LoVo (cell line): ENCODE measurements around the gene EME1.

Source experiments
- DNase-seq: peaks from one replicate; pipeline ENCODE4 v3.0.0-alpha.2; 2016; ENCODE audit warnings: low spot score

EME1 gene

GRCh38 chr17:50363217-50364060, 9.6 kb upstream of the EME1 start:
- DNase-seq: no peak

- no peak for DNase-seq
Measured at GRCh38 chr17:50364061-50364458, 9.0 kb upstream of the EME1 start.

GRCh38 chr17:50364715-50365114, 8.3 kb upstream of the EME1 start:
- DNase-seq: no peak

- no peak for DNase-seq
Measured at GRCh38 chr17:50365165-50365564, 7.9 kb upstream of the EME1 start.

- DNase-seq: no peak
Measured at GRCh38 chr17:50365649-50366393, 7.2 kb upstream of the EME1 start.

GRCh38 chr17:50367401-50367800, 5.6 kb upstream of the EME1 start:
- no peak for DNase-seq

GRCh38 chr17:50370052-50370451, 3.0 kb upstream of the EME1 start:
- DNase-seq: no peak

GRCh38 chr17:50371526-50371925, 1.5 kb upstream of the EME1 start:
- no peak for DNase-seq

- DNase-seq: no peak
Measured at GRCh38 chr17:50372222-50372757, 739 bp upstream of the EME1 start.

- DNase-seq: no peak
Measured at GRCh38 chr17:50373705-50374104, 676 bp downstream of the EME1 start.

- no peak for DNase-seq
Measured at GRCh38 chr17:50375858-50376538, 3.0 kb downstream of the EME1 start.

GRCh38 chr17:50379351-50380132, 6.5 kb downstream of the EME1 start:
- no peak for DNase-seq

GRCh38 chr17:50380369-50381259, 7.6 kb downstream of the EME1 start:
- no peak for DNase-seq

- no peak for DNase-seq
Measured at GRCh38 chr17:50381260-50381815, 8.3 kb downstream of the EME1 start.

GRCh38 chr17:50381920-50382319, 8.9 kb downstream of the EME1 start:
- no peak for DNase-seq

GRCh38 chr17:50382931-50383330, 9.9 kb downstream of the EME1 start:
- no peak for DNase-seq

- DNase-seq: no peak
Measured at GRCh38 chr17:50386510-50386909, 13.5 kb downstream of the EME1 start.

GRCh38 chr17:50388728-50389127, 15.7 kb downstream of the EME1 start:
- DNase-seq: no peak

- DNase-seq: no peak
Measured at GRCh38 chr17:50389534-50389933, 16.5 kb downstream of the EME1 start.

GRCh38 chr17:50392621-50393020, 19.6 kb downstream of the EME1 start:
- no peak for DNase-seq
